ELF-1 (cell line): ENCODE data around the gene SLC27A6.

Experiments
- DNase-seq: peaks from one replicate; pipeline ENCODE4 v3.0.0-alpha.2; 2016; ENCODE audit warnings: low read depth, low spot score

Gene SLC27A6

DNA sequence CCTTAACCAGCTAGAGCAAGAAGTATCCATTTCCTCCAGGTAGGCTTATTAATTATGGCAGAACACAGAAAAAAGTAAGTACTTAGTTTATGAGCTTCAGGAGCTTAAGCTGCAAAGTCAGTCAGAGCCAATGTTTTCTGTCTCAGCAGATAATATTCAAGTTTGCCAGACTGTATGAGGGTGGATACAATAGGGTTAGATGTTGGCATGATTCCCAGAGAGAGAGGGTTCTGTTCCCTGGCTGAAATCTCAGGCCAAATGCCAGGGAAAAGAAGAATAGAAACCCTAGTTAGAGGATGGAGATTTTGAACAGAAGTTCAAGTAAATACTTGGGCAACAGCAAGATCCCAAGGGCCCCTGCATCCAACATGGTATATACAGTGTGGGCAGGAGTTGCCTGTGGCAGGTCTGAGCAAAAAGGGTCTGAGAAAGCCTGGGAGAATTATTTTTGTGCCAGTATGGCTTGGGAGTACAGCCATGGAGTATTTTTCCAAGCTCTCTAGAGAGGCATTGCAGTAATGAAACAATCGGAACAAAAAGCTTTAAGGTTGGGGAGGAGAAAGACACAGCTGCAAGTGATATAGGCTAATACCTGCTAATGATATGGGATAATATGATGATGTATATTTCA is 98.3 kb downstream of the SLC27A6 start:
- no peak for DNase-seq

GRCh38 chr5:129065721-129066120 is 100.4 kb downstream of the SLC27A6 start:
- DNase-seq, result no peak

GRCh38 chr5:129067745-129068144 is 102.5 kb downstream of the SLC27A6 start:
- DNase-seq, result no peak

- DNase-seq, result no peak
Observed at GRCh38 chr5:129069292-129069691, 104.0 kb downstream of the SLC27A6 start.

- DNase-seq, result no peak
Observed at GRCh38 chr5:129073111-129073510, 107.8 kb downstream of the SLC27A6 start.

DNA sequence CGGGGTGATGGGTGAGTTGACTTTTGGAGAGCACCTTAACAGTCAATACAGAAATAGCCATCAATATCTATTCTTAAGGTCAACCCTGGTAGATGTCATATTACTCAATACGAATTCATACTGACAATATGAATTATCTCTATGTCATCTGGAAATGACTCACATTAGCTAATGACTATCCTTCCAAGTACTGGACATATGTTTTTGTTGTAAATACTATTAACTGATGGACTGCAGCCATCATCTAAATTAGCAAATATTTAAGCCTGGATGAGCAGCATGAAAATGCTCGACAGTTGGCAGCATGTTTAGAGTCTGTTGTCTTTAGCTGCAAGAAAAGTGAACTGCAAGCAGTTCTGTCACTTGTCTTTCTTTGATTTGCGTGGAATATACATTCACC is 109.6 kb downstream of the SLC27A6 start:
- no peak for DNase-seq

DNA sequence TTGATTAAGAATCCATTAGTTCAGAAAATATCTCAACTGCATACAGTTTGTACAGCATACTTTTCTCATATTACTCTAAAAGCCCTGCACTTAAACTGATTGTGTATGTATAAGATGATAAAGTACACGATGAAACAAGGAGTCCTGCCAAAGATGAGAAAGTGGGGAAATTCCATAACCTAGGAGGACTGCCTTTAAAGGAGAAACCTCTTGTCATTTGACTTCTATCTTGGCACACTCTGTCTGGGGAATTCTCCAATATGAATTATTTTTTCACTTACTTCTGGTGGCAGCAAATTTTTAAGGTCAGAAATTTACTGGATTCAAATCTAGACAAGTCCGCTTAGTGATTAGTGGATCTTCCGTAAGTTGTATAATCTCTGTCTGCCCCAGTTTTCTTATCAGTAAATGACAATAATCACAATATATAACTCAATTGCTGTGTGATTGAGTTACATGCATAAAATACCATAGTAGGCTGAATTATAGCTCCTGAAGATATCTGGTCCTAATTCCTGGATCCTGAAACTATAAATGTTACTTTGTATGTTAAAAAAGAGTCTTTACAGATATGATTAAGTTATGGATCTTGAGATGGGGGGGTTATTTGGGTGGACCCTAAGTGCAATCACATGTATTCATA is 112.3 kb downstream of the SLC27A6 start:
- no peak for DNase-seq

DNA sequence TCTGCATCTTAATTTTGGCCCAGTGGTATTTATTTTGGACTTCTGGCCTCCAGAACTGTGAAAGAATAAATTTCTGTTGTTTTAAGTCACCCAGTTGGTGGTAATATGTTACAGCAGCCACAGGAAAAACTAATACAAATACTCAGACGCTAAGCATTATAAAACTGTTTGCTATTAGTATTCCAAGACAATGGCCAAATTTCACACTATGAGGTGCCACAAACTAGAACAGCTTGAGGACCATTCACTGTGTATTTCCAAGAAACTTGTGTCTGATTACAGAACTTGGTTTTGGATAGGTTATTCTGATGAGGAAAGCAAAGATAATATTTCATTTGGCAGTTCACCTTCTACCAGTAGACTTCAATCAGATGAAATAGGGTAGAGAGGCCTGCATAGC is 113.0 kb downstream of the SLC27A6 start:
- DNase-seq, result no peak

- DNase-seq, result no peak
Observed at GRCh38 chr5:129078660-129079059, 113.4 kb downstream of the SLC27A6 start.

DNA sequence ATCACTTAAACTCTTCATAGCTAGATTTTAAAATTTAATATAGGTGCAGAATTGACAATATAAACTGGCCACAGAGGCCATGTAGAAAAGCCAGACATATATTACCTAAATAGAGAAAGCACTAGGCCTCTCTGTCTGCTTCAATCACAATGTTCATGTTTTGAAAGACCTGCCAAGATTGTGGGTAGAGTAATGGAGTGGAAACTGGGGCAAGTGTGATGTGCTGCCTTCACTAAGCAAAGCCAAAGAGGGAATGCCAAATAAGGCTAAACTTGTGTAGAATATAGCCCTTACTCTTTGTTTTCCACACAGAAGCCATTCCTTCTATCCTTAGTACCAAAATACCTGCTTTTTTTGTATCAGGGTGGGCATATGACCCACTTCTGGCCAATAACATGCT is 114.2 kb downstream of the SLC27A6 start:
- no peak for DNase-seq

- no peak for DNase-seq
Observed at GRCh38 chr5:129080766-129081165, 115.5 kb downstream of the SLC27A6 start.

GRCh38 chr5:129082225-129083136 is 117.2 kb downstream of the SLC27A6 start:
- no peak for DNase-seq
